Keratinocyte (primary cell): ENCODE results near the gene SEC61A2. TPM values are rescaled to one million over a fixed set of nuclear protein-coding genes. Genes with fewer than 3 reads are reported as not detected.
A peak's percentile ranks its signal among the peaks of the same experiment; 100 is the strongest.

Source experiments
- DNase-seq: peaks from one replicate; pipeline ENCODE4 v3.0.0-alpha.2; 2011; ENCODE audit warnings: low read depth, missing footprints, low spot score
- FAIRE-seq: peaks from 2 replicates; lab custom pipeline; 2011; peaks lifted over from hg19 to GRCh38; lab: Jason Lieb, UNC
- H2AFZ ChIP-seq: 2 replicates; pipeline ENCODE4 v1.6.0; 2012; ENCODE audit warnings: low read length, control low read depth, inconsistent platforms; ENCODE audit not compliant: control insufficient read depth
- H3K27ac ChIP-seq: 2 replicates; pipeline ENCODE4 v1.5.1; 2011; ENCODE audit warnings: low read length; ENCODE audit not compliant: control insufficient read depth, insufficient read depth
- H3K27me3 ChIP-seq: 3 replicates; pipeline ENCODE4 v1.6.0; 2011; ENCODE audit warnings: low read length; ENCODE audit not compliant: control insufficient read depth, insufficient read depth; ENCODE audit errors: extremely low read depth
- H3K36me3 ChIP-seq, 2 experiments: 2 replicates in 1 of 2; 3 replicates in 1 of 2; pipeline ENCODE4 v1.5.1; 2011; ENCODE audit warnings: low read length in 2 of 2, mild to moderate bottlenecking in 1 of 2; ENCODE audit not compliant: control insufficient read depth in 2 of 2, insufficient read depth in 2 of 2; ENCODE audit errors: extremely low read depth in 1 of 2
- H3K4me1 ChIP-seq: 3 replicates; pipeline ENCODE4 v1.5.1; 2011; ENCODE audit warnings: low read length; ENCODE audit not compliant: control insufficient read depth, insufficient read depth; ENCODE audit errors: extremely low read depth
- H3K4me2 ChIP-seq: 3 replicates; pipeline ENCODE4 v1.6.0; 2011; ENCODE audit warnings: low read depth, low read length; ENCODE audit not compliant: control insufficient read depth, insufficient read depth; ENCODE audit errors: extremely low read depth
- H3K4me3 ChIP-seq, 3 experiments: fragments of 200-600 bp in 1 of 3; sonication (generic) in 1 of 3; 2 replicates in 2 of 3; 3 replicates in 1 of 3; pipeline ENCODE4 v1.5.1; 2011 to 2016; ENCODE audit warnings: low read length in 3 of 3, mild to moderate bottlenecking in 3 of 3, control low read depth in 2 of 3, inconsistent platforms in 1 of 3, low read depth in 1 of 3, mixed read lengths in 1 of 3, mixed run types in 1 of 3, moderate library complexity in 1 of 3; ENCODE audit not compliant: control insufficient read depth in 2 of 3, insufficient read depth in 2 of 3; ENCODE audit errors: extremely low read depth in 1 of 3
- H3K79me2 ChIP-seq: 2 replicates; pipeline ENCODE4 v1.6.0; 2012; ENCODE audit warnings: low read length; ENCODE audit not compliant: control insufficient read depth, insufficient read depth
- H3K9ac ChIP-seq: 3 replicates; pipeline ENCODE4 v1.6.0; 2011; ENCODE audit warnings: low read length; ENCODE audit not compliant: control insufficient read depth, insufficient read depth; ENCODE audit errors: extremely low read depth
- H3K9me1 ChIP-seq: 3 replicates; pipeline ENCODE4 v1.6.0; 2011; ENCODE audit warnings: low read length; ENCODE audit not compliant: control insufficient read depth, insufficient read depth; ENCODE audit errors: extremely low read depth
- H3K9me3 ChIP-seq: 2 replicates; pipeline ENCODE4 v1.5.1; 2012; ENCODE audit warnings: low read depth, low read length; ENCODE audit not compliant: control insufficient read depth
- H4K20me1 ChIP-seq: 3 replicates; pipeline ENCODE4 v1.6.0; 2011; ENCODE audit warnings: low read length; ENCODE audit not compliant: control insufficient read depth, insufficient read depth; ENCODE audit errors: extremely low read depth
- CTCF ChIP-seq, 3 experiments: IDR thresholded peaks in 1 of 3; conservative IDR thresholded peaks in 1 of 3; optimal IDR thresholded peaks in 1 of 3; 2 replicates in 2 of 3; 3 replicates in 1 of 3; pipeline versions ENCODE3 to v1.5.1; 2011; ENCODE audit warnings: low read length in 3 of 3, mild to moderate bottlenecking in 3 of 3, moderate library complexity in 2 of 3, control low read depth in 1 of 3, inconsistent platforms in 1 of 3; ENCODE audit not compliant: insufficient read depth in 2 of 3; ENCODE audit errors: extremely low read depth in 1 of 3
- EZH2 ChIP-seq: IDR thresholded peaks from one replicate; pipeline ENCODE4 v1.6.1; 2012; ENCODE audit warnings: inconsistent platforms, mild to moderate bottlenecking, low read length, moderate library complexity
- dilution Hi-C: fragments of 300-500 bp; cut with MboI; formaldehyde crosslinking; loops from one replicate; pipeline ENCODE4 v1.7.0; 2020; ENCODE audit warnings: low sequenced_read_pairs; ENCODE audit not compliant: extremely low pct_ligation_motif_present
- polyA plus RNA-seq, 5 experiments: library from polyadenylated mRNA; depleted of rRNA in 3 of 5; stranded (reverse) in 3 of 5; stranded (forward) in 1 of 5; unstranded in 1 of 5; fragments of >200 nt; gene quantifications; 1 replicate in 1 of 5; 2 replicates in 3 of 5; 3 replicates in 1 of 5; pipeline versions ENCODE4 v1.2.1 to v1.2.3, GENCODE V29; 2011 to 2012; ENCODE audit warnings: missing spikeins in 2 of 5, low read depth in 1 of 5, low replicate concordance in 1 of 5

Gene SEC61A2
- polyA plus RNA-seq, 1 donor (not counting 4 experiments of a cell fraction or from before 2014, with no cell fraction given), result 13.7 TPM

GRCh38 chr10:12193193-12193592 lies 63.7 kb downstream of the SEC61A2 start:
- peaks cover 3 to 6% of the 10 kb centered on the region in 2 experiments for H3K36me3 ChIP-seq
- no peaks in the 10 kb centered on the region for H3K9me1 ChIP-seq
- FAIRE-seq (no peak), DNase-seq (no peak)
- H4K20me1 ChIP-seq, result peaks cover under 1% of the 10 kb centered on the region
- no peak overlapping the region for H3K4me3 ChIP-seq
- TF ChIP-seq EZH2 (no peak), CTCF (optimal IDR thresholded peaks at IDR 0.05 in 1 of 3, IDR thresholded peaks at IDR 0.05 in 1 of 3, conservative IDR thresholded peaks at IDR 0.05 in 1 of 3; ENCODE audit: extremely low read depth in 1 of 3, insufficient read depth in 2 of 3, low read length in 3 of 3) (no peak)
- no peak overlapping the region for H3K9ac ChIP-seq
- peak overlapping the region; percentile 97 for H3K27ac ChIP-seq
- H3K4me1 ChIP-seq, result peaks cover 15% of the 10 kb centered on the region
- H2AFZ ChIP-seq, result no peak overlapping the region
- no peaks in the 10 kb centered on the region for H3K27me3 ChIP-seq
- dilution Hi-C loops, result no loop called here
- peak overlapping the region; percentile 87 for H3K4me2 ChIP-seq
- no peaks in the 10 kb centered on the region for H3K9me3 ChIP-seq
- peaks cover 94% of the 10 kb centered on the region for H3K79me2 ChIP-seq

- peaks cover 16% of the 10 kb centered on the region for H3K4me1 ChIP-seq
- H3K79me2 ChIP-seq, result peaks cover 94% of the 10 kb centered on the region
- TF ChIP-seq CTCF (optimal IDR thresholded peaks at IDR 0.05 in 1 of 3, IDR thresholded peaks at IDR 0.05 in 1 of 3, conservative IDR thresholded peaks at IDR 0.05 in 1 of 3; ENCODE audit: extremely low read depth in 1 of 3, insufficient read depth in 2 of 3, low read length in 3 of 3), result no peak
- no peak for TF ChIP-seq EZH2
- H3K4me3 ChIP-seq, result peak overlapping the region; percentile 71 to 100 (median 89)
- no peaks in the 10 kb centered on the region for H3K9me1 ChIP-seq
- H3K9me3 ChIP-seq, result no peaks in the 10 kb centered on the region
- FAIRE-seq, result no peak
- H3K9ac ChIP-seq, result peak overlapping the region; percentile 96
- no peaks in the 10 kb centered on the region for H4K20me1 ChIP-seq
- H3K4me2 ChIP-seq, result peak overlapping the region; percentile 87
- dilution Hi-C loops, result no loop called here
- no peak for DNase-seq
- peak overlapping the region; percentile 97 for H3K27ac ChIP-seq
- H2AFZ ChIP-seq, result peak overlapping the region; percentile 96
- H3K27me3 ChIP-seq, result no peaks in the 10 kb centered on the region
- H3K36me3 ChIP-seq, result peaks cover 5 to 10% of the 10 kb centered on the region in 2 experiments
Observed at GRCh38 chr10:12194752-12195271, 65.3 kb downstream of the SEC61A2 start.
